MM.1S (cell line): ENCODE data around the gene VWC2.

ENCODE experiments used
- CTCF ChIP-seq: fragments of 300-600 bp; sonication (generic); IDR thresholded peaks from 2 replicates; pipeline ENCODE4 v1.5.1; 2016; ENCODE audit warnings: antibody characterized with exemption, low read length, mixed read lengths
- EZH2 ChIP-seq: fragments of 300-600 bp; sonication (generic); optimal IDR thresholded peaks from 2 replicates; pipeline ENCODE3; 2017; ENCODE audit warnings: low read depth, mild to moderate bottlenecking, antibody characterized with exemption, low read length, mixed read lengths
- EZH2phosphoT487 ChIP-seq: fragments of 300-600 bp; sonication (generic); IDR thresholded peaks from 2 replicates; pipeline ENCODE4 v1.6.1; 2018; ENCODE audit warnings: antibody characterized with exemption, low read length

GRCh38 chr7:49768835-49769234 is 4.6 kb upstream of the VWC2 start:
- TF ChIP-seq CTCF (no peak), EZH2phosphoT487 (no peak), EZH2 (no peak)
